ENCODE data around the gene RPA1. TPM values are rescaled to one million over a fixed set of nuclear protein-coding genes. Genes with fewer than 3 reads are reported as not detected.

Gene RPA1
- total RNA-seq, 1 donor from 2014 or later: 68.8 TPM

- Histone ChIP-seq H3K9ac (ENCODE audit: low read length) (no peak overlapping the region), H3K79me2 (ENCODE audit: insufficient read depth, low read length) (no peaks in the 10 kb centered on the region), H3K4me2 (ENCODE audit: low read length) (no peak overlapping the region), H4K20me1 (ENCODE audit: insufficient read depth, low read length) (no peaks in the 10 kb centered on the region), H3K27ac (ENCODE audit: low read depth, low read length) (no peak overlapping the region), H3K4me3 (ENCODE audit: insufficient read depth, low read depth, low read length) (no peak overlapping the region), H3K36me3 (ENCODE audit: insufficient read depth, low read length) (no peaks in the 10 kb centered on the region), H3K9me3 (ENCODE audit: insufficient read depth, low read depth, low read length) (no peaks in the 10 kb centered on the region), H2AFZ (ENCODE audit: low read depth, low read length) (no peak overlapping the region), H3K27me3 (ENCODE audit: insufficient read depth, low read length) (peaks cover 37% of the 10 kb centered on the region), H3K4me1 (ENCODE audit: insufficient read depth, low read length) (no peaks in the 10 kb centered on the region)
- DNase-seq (ENCODE audit: low read depth) (no peak), FAIRE-seq (no peak)
- Mint-ChIP-seq H3K9me3 (ENCODE audit: unreplicated experiment) (no peaks in the 10 kb centered on the region), H3K27ac (ENCODE audit: unreplicated experiment) (no peak overlapping the region), H3K27me3 (ENCODE audit: low read depth, unreplicated experiment) (peaks cover 72% of the 10 kb centered on the region), H3K4me3 (ENCODE audit: unreplicated experiment) (no peak overlapping the region), H3K4me1 (ENCODE audit: low read depth, unreplicated experiment) (no peaks in the 10 kb centered on the region), H3K36me3 (ENCODE audit: low read depth, unreplicated experiment) (no peaks in the 10 kb centered on the region)
- no peak for TF ChIP-seq EZH2 (IDR thresholded peaks at IDR 0.05; ENCODE audit: insufficient read depth, low read length)
- no peak for TF ChIP-seq CTCF (IDR thresholded peaks at IDR 0.05; ENCODE audit: insufficient read depth, low read depth, low read length)
Observed at GRCh38 chr17:1915889-1916288, 86.1 kb downstream of the RPA1 start.

GRCh38 chr17:1916316-1916715, 86.5 kb downstream of the RPA1 start:
- Mint-ChIP-seq H3K27ac (ENCODE audit: unreplicated experiment) (no peak overlapping the region), H3K4me1 (ENCODE audit: low read depth, unreplicated experiment) (no peaks in the 10 kb centered on the region), H3K36me3 (ENCODE audit: low read depth, unreplicated experiment) (no peaks in the 10 kb centered on the region), H3K4me3 (ENCODE audit: unreplicated experiment) (no peak overlapping the region), H3K9me3 (ENCODE audit: unreplicated experiment) (no peaks in the 10 kb centered on the region), H3K27me3 (ENCODE audit: low read depth, unreplicated experiment) (peaks cover 72% of the 10 kb centered on the region)
- no peaks in the 10 kb centered on the region for H3K79me2 ChIP-seq (ENCODE audit: insufficient read depth, low read length)
- H3K27me3 ChIP-seq (ENCODE audit: insufficient read depth, low read length): peaks cover 37% of the 10 kb centered on the region
- H3K36me3 ChIP-seq (ENCODE audit: insufficient read depth, low read length): no peaks in the 10 kb centered on the region
- no peaks in the 10 kb centered on the region for H3K4me1 ChIP-seq (ENCODE audit: insufficient read depth, low read length)
- H3K9ac ChIP-seq (ENCODE audit: low read length): no peak overlapping the region
- DNase-seq (ENCODE audit: low read depth) (no peak), FAIRE-seq (no peak)
- no peak overlapping the region for H3K4me2 ChIP-seq (ENCODE audit: low read length)
- no peaks in the 10 kb centered on the region for H4K20me1 ChIP-seq (ENCODE audit: insufficient read depth, low read length)
- H2AFZ ChIP-seq (ENCODE audit: low read depth, low read length): no peak overlapping the region
- H3K27ac ChIP-seq (ENCODE audit: low read depth, low read length): no peak overlapping the region
- TF ChIP-seq CTCF (IDR thresholded peaks at IDR 0.05; ENCODE audit: insufficient read depth, low read depth, low read length) (no peak), EZH2 (IDR thresholded peaks at IDR 0.05; ENCODE audit: insufficient read depth, low read length) (no peak)
- no peak overlapping the region for H3K4me3 ChIP-seq (ENCODE audit: insufficient read depth, low read depth, low read length)
- no peaks in the 10 kb centered on the region for H3K9me3 ChIP-seq (ENCODE audit: insufficient read depth, low read depth, low read length)

GRCh38 chr17:1916963-1917715, 87.3 kb downstream of the RPA1 start:
- Mint-ChIP-seq H3K4me1 (ENCODE audit: low read depth, unreplicated experiment) (no peaks in the 10 kb centered on the region), H3K36me3 (ENCODE audit: low read depth, unreplicated experiment) (no peaks in the 10 kb centered on the region), H3K27me3 (ENCODE audit: low read depth, unreplicated experiment) (peaks cover 65% of the 10 kb centered on the region), H3K27ac (ENCODE audit: unreplicated experiment) (no peak overlapping the region), H3K9me3 (ENCODE audit: unreplicated experiment) (no peaks in the 10 kb centered on the region), H3K4me3 (ENCODE audit: unreplicated experiment) (no peak overlapping the region)
- Histone ChIP-seq H3K4me1 (ENCODE audit: insufficient read depth, low read length) (no peaks in the 10 kb centered on the region), H2AFZ (ENCODE audit: low read depth, low read length) (no peak overlapping the region), H3K9me3 (ENCODE audit: insufficient read depth, low read depth, low read length) (no peaks in the 10 kb centered on the region), H3K27ac (ENCODE audit: low read depth, low read length) (no peak overlapping the region), H3K4me3 (ENCODE audit: insufficient read depth, low read depth, low read length) (no peak overlapping the region), H3K9ac (ENCODE audit: low read length) (no peak overlapping the region), H4K20me1 (ENCODE audit: insufficient read depth, low read length) (no peaks in the 10 kb centered on the region), H3K4me2 (ENCODE audit: low read length) (no peak overlapping the region), H3K79me2 (ENCODE audit: insufficient read depth, low read length) (no peaks in the 10 kb centered on the region), H3K27me3 (ENCODE audit: insufficient read depth, low read length) (peaks cover 28% of the 10 kb centered on the region), H3K36me3 (ENCODE audit: insufficient read depth, low read length) (no peaks in the 10 kb centered on the region)
- DNase-seq (ENCODE audit: low read depth) (no peak), FAIRE-seq (no peak)
- TF ChIP-seq EZH2 (IDR thresholded peaks at IDR 0.05; ENCODE audit: insufficient read depth, low read length): no peak
- TF ChIP-seq CTCF (IDR thresholded peaks at IDR 0.05; ENCODE audit: insufficient read depth, low read depth, low read length): no peak

Measured in astrocyte (in vitro differentiated cells and primary cell).